HG03520 (cell line): ENCODE data around the gene BROX.

ENCODE experiments used
- ATAC-seq: cut with Tn5 transposase; IDR thresholded peaks from one replicate; pipeline ENCODE4 v1.9.1; 2021; ENCODE audit warnings: mild to moderate bottlenecking, moderate library complexity; ENCODE audit not compliant: unreplicated experiment

The BROX gene

DNA sequence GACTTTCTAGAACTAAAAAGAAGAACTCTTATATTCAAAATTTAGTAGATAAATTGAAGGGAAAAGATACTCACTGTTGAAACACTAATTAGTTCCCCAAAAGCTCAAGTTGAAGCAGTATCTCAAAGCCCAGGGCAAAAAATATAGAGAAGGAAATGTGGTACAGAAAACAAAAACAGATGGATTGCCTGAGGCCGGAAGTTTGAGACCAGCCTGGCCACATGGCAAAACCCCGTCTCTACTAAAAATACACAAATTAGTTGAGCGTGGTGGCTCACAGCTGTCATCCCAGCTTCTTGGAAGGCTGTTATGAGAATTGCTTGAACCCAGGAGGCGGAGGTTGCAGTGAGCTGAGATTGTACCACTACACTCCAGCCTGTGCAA lies 60.6 kb downstream of the BROX start:
- peak; percentile 84 for ATAC-seq

DNA sequence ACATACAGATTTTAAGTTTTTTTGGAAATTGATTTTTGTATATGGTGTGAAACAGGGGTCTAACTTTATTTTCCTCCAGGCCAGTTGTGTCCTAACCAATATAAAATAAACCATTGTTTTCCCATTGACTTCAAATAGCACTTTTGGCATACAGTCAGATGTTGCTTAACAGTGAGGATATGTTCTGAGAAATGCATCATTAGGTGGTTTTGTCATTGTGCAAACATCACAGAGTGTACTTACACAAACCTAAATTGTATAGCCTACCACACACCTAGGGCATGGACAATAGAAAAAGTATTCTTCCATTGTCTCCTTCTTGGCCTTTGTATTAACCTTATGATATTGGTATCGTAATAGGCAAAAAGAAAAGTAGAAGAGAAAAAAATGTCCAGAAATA lies 65.1 kb downstream of the BROX start:
- no peak for ATAC-seq

DNA sequence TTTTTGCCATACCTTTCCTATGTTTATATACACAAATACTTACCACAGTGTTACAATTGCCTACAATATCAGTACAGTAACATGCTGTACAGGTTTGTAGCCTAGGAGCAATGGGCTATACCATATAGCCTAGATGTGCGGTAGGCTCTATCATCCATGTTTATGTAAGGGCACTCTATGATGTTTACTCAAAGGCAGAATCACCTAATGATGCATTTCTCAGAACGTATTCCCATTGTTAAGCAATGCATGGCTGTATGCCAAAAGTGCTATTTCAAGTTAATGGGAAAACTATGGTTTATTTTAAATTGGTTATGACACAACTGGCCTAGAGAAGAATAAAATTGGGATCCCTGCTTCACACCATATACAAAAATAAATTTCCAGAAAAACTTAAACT lies 65.6 kb downstream of the BROX start:
- ATAC-seq, result no peak

DNA sequence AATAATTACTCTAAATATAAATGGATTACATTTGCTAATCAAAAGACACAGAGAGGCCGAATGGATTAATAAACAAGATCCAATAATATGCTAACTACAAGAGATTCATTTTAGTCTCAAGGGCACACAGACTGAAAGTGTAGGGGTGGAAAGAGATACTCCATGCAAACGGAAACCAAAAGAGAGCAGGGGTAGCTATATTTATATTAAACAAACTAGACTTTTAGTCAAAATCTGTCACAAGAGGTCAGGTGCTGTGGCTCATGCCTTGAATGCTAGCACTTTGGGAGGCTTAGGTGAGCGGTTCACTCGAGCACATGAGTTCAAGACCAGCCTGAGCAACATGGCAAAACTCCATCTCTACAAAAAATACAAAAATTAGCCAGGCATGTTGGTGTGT lies 68.9 kb downstream of the BROX start:
- peak; percentile 58 for ATAC-seq

DNA sequence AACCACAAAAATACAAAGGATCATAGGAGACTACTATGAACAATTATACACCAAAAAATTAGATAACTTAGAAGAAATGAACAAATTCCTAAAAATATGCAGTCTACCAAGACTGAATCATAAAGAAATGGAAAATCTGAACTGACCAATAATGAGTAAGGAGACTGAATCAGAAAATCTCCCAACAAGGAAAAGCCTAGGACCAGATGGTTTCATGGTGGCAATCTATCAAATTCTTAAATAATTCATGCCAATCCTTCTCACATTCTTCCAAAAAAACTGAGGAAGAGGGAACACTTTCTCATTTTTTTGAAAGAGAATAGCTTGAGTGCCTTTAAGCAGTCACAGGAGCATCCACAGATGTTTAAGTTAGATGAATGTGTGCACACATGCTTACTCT lies 70.7 kb downstream of the BROX start:
- no peak for ATAC-seq

DNA sequence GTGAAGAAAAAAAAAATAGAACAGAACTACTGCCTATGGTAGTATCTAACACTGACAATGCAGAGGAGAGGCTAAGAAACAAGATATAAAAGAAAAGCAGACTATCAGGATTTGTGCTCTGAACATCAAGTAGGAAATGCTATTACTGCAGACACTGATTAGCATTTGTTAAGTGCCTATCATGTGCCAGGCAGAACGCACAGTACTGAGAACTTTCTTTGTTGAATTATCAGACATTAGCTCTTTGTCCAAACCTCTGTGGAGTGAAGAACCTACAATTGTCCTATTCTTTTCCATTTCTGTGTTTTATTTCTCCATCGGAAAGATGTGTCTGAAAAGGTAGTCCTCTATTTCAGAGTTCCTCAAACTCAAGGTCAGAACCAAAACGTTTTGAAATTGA lies 72.0 kb downstream of the BROX start:
- ATAC-seq, result no peak
